Upper lobe of left lung (tissue), 6 donors: ENCODE data around the gene DDN. TPM values are rescaled to one million over a fixed set of nuclear protein-coding genes. Genes with fewer than 3 reads are reported as not detected.

Source experiments
- ATAC-seq, 2 donors: fragments of 200-7000 bp; cut with Tn5 transposase; one replicate each; pipeline ENCODE4 v1.9.1; 2022; ENCODE audit warnings: mild to moderate bottlenecking in 2 of 2, moderate library complexity in 2 of 2; ENCODE audit not compliant: low FRiP score in 2 of 2
- DNase-seq, 2 donors: peaks; one replicate each; pipeline ENCODE4 v3.0.0-alpha.2; 2019 to 2020
- H3K27ac ChIP-seq, 4 donors: fragments of 200-600 bp; sonication (generic); one replicate each; pipeline ENCODE4 v1.5.1; 2016 to 2019
- H3K27me3 ChIP-seq, 4 donors: fragments of 200-600 bp; sonication (generic); one replicate each; pipeline ENCODE4 v1.5.1; 2017 to 2019
- H3K36me3 ChIP-seq, 4 donors: fragments of 200-600 bp; sonication (generic); one replicate each; pipeline ENCODE4 v1.5.1; 2016 to 2019
- H3K4me1 ChIP-seq, 4 donors: fragments of 200-600 bp; sonication (generic); one replicate each; pipeline ENCODE4 v1.5.1; 2018 to 2019
- H3K4me3 ChIP-seq, 4 donors: fragments of 200-600 bp; sonication (generic); one replicate each; pipeline ENCODE4 v1.5.1; 2017 to 2019; ENCODE audit warnings: mild to moderate bottlenecking in 2 of 4, moderate library complexity in 1 of 4
- H3K9me3 ChIP-seq, 4 donors: fragments of 200-600 bp; sonication (generic); one replicate each; pipeline ENCODE4 v1.5.1; 2018 to 2019
- CTCF ChIP-seq, 6 experiments: fragments of 450-650 bp in 4 of 6; fragments of 200-600 bp in 2 of 6; sonication (generic) in 2 of 6; IDR thresholded peaks; one replicate each; pipeline ENCODE4 v1.5.1; 2016 to 2019; ENCODE audit warnings: antibody characterized with exemption in 6 of 6
- EP300 ChIP-seq, 4 donors: sonication (generic); formaldehyde crosslinking; IDR thresholded peaks; one replicate each; pipeline ENCODE4 v1.5.1; 2017; ENCODE audit warnings: antibody characterized with exemption in 4 of 4, control low read depth in 2 of 4
- POLR2A ChIP-seq, 4 donors: fragments of 450-650 bp; IDR thresholded peaks; one replicate each; pipeline ENCODE4 v1.5.1; 2016 to 2017; ENCODE audit warnings: antibody characterized with exemption in 4 of 4, mild to moderate bottlenecking in 2 of 4
- POLR2AphosphoS5 ChIP-seq, 2 donors: sonication (generic); formaldehyde crosslinking; IDR thresholded peaks; one replicate each; pipeline ENCODE4 v1.5.1; 2017; ENCODE audit warnings: antibody characterized with exemption in 2 of 2
- WGBS, 2 donors: methylation state at CpG; one replicate each; pipeline ENCODE4 v1.1.5; 2017 to 2018; 5-methylcytosine and 5-hydroxymethylcytosine counted together
- total RNA-seq, 6 donors: library from RNA; depleted of rRNA in 4 of 6; stranded (reverse); fragments of >200 nt in 4 of 6; gene quantifications; one replicate each; pipeline versions ENCODE4 v1.1.0 to v1.2.1, GENCODE V29; 2016 to 2021
- donor health status: DM: no; HTN: no; CAD: no; lungs with moderate emphysema.
- donor health status: DM: no; HTN: yes; CAD: no; lungs with severe emphysema.

The DDN gene
- total RNA-seq, 6 donors from 2014 or later, result 0.13 to 0.30 (median 0.18) TPM; not detected in 2

GRCh38 chr12:49032679-49033447, 33.7 kb upstream of the DDN start:
- H3K27ac ChIP-seq, result no peak overlapping the region
- H3K9me3 ChIP-seq, result no peaks in the 10 kb centered on the region
- ATAC-seq, result no peak
- no peak for TF ChIP-seq POLR2A (IDR thresholded peaks at IDR 0.05)
- no peak for TF ChIP-seq EP300 (IDR thresholded peaks at IDR 0.05)
- TF ChIP-seq CTCF (IDR thresholded peaks at IDR 0.05), result no peak
- TF ChIP-seq POLR2AphosphoS5 (IDR thresholded peaks at IDR 0.05), result no peak
- DNase-seq, result peak in 1 of 2 donors; percentile 48
- H3K4me3 ChIP-seq, result no peak overlapping the region
- 40 to 63% methylated on average over 1 to 3 of the region's 3 CpGs for WGBS, 2 donors
- no peaks in the 10 kb centered on the region for H3K27me3 ChIP-seq
- peaks cover 41 to 98% (median 82%) of the 10 kb centered on the region in 4 donors for H3K36me3 ChIP-seq
- peaks cover 0 to 16% (median 7%) of the 10 kb centered on the region in 4 donors for H3K4me1 ChIP-seq

GRCh38 chr12:49032276-49032675, 33.1 kb upstream of the DDN start:
- no peak for ATAC-seq
- no peak for TF ChIP-seq CTCF (IDR thresholded peaks at IDR 0.05)
- no peak for TF ChIP-seq EP300 (IDR thresholded peaks at IDR 0.05)
- TF ChIP-seq POLR2AphosphoS5 (IDR thresholded peaks at IDR 0.05), result no peak
- TF ChIP-seq POLR2A (IDR thresholded peaks at IDR 0.05), result no peak

GRCh38 chr12:49031573-49032161, 32.5 kb upstream of the DDN start:
- peaks cover 0 to 16% (median 7%) of the 10 kb centered on the region in 4 donors for H3K4me1 ChIP-seq
- no peak for ATAC-seq
- no peaks in the 10 kb centered on the region for H3K9me3 ChIP-seq
- peak overlapping the region in 1 of 4 donors; percentile 0 for H3K27ac ChIP-seq
- no peaks in the 10 kb centered on the region for H3K27me3 ChIP-seq
- H3K36me3 ChIP-seq, result peaks cover 40 to 98% (median 83%) of the 10 kb centered on the region in 4 donors
- no peak for TF ChIP-seq CTCF (IDR thresholded peaks at IDR 0.05)
- 86% methylated on average over 5 of the region's 8 CpGs; no CpG with 5 or more reads in 1 of the 2 donors for WGBS, 2 donors
- no peak overlapping the region for H3K4me3 ChIP-seq
- DNase-seq, result peak in 1 of 2 donors; percentile 48

More at GRCh38 chr12:49032276-49032675, 33.1 kb upstream of the DDN start:
- Histone ChIP-seq H3K4me3 (no peak overlapping the region), H3K27me3 (no peaks in the 10 kb centered on the region), H3K27ac (no peak overlapping the region), H3K9me3 (no peaks in the 10 kb centered on the region), H3K4me1 (peaks cover 0 to 16% (median 7%) of the 10 kb centered on the region in 4 donors), H3K36me3 (peaks cover 40 to 98% (median 82%) of the 10 kb centered on the region in 4 donors)
- 82% methylated on average over 4 of the region's 4 CpGs for WGBS, 2 donors
- DNase-seq, result no peak

- peaks cover 48 to 99% (median 87%) of the 10 kb centered on the region in 4 donors for H3K36me3 ChIP-seq
- no peaks in the 10 kb centered on the region for H3K9me3 ChIP-seq
- TF ChIP-seq CTCF (IDR thresholded peaks at IDR 0.05) (no peak), POLR2AphosphoS5 (IDR thresholded peaks at IDR 0.05) (no peak), POLR2A (IDR thresholded peaks at IDR 0.05) (no peak), EP300 (IDR thresholded peaks at IDR 0.05) (no peak)
- no peaks in the 10 kb centered on the region for H3K27me3 ChIP-seq
- H3K4me3 ChIP-seq, result no peak overlapping the region
- 94 to 95% methylated on average over 14 to 19 of the region's 19 CpGs for WGBS, 2 donors
- peaks cover 0 to 16% (median 7%) of the 10 kb centered on the region in 4 donors for H3K4me1 ChIP-seq
- DNase-seq (peak in 1 of 2 donors; percentile 55), ATAC-seq (no peak)
- H3K27ac ChIP-seq, result no peak overlapping the region
Observed at GRCh38 chr12:49030714-49031572, 31.8 kb upstream of the DDN start.
